Calu3 (cell line): ENCODE results near the gene PLEKHH1. TPM values are rescaled to one million over a fixed set of nuclear protein-coding genes. Genes with fewer than 3 reads are reported as not detected.

Experiments
- BruUV-seq: library from RNA; stranded (reverse); fragments of 400-500 nt; replicated peaks from 2 replicates; lab custom pipeline; 2021; lab: Mats Ljungman, UMichigan
- CTCF ChIA-PET: fragments of 300-600 bp; sonication (Branson Sonifier 250); formaldehyde crosslinking; loops from one replicate; lab custom pipeline; 2022; ENCODE audit warnings: antibody characterized with exemption; lab: Charles Lee
- DNase-seq: peaks from one replicate; pipeline ENCODE4 v3.0.0; 2022
- H3K27ac Mint-ChIP-seq: one replicate; pipeline ENCODE4 v1.8.0; 2022; ENCODE audit warnings: mixed read lengths; ENCODE audit not compliant: unreplicated experiment
- H3K27me3 Mint-ChIP-seq: one replicate; pipeline ENCODE4 v1.8.0; 2022; ENCODE audit warnings: mixed read lengths; ENCODE audit not compliant: unreplicated experiment
- H3K36me3 Mint-ChIP-seq: one replicate; pipeline ENCODE4 v1.8.0; 2022; ENCODE audit warnings: mild to moderate bottlenecking, moderate library complexity, mixed read lengths; ENCODE audit not compliant: insufficient read depth, unreplicated experiment
- H3K4me1 Mint-ChIP-seq: one replicate; pipeline ENCODE4 v1.8.0; 2022; ENCODE audit warnings: mild to moderate bottlenecking, low read depth, mixed read lengths; ENCODE audit not compliant: unreplicated experiment
- H3K4me3 Mint-ChIP-seq: one replicate; pipeline ENCODE4 v1.8.0; 2022; ENCODE audit warnings: mild to moderate bottlenecking, low read depth, moderate library complexity, mixed read lengths; ENCODE audit not compliant: unreplicated experiment
- H3K9me3 Mint-ChIP-seq: one replicate; pipeline ENCODE4 v1.8.0; 2022; ENCODE audit warnings: low read depth, mixed read lengths; ENCODE audit not compliant: unreplicated experiment
- CTCF ChIP-seq: fragments of 200-600 bp; IDR thresholded peaks from one replicate; pipeline ENCODE4 v1.8.0; 2022; ENCODE audit warnings: antibody characterized with exemption; ENCODE audit not compliant: unreplicated experiment
- intact Hi-C: fragments of 100-400 bp; cut with micrococcal nuclease; formaldehyde crosslinking; loops from one replicate; pipeline ENCODE4 v1.10.0; 2022; ENCODE audit not compliant: unreplicated experiment
- total RNA-seq: library from RNA; stranded (reverse); gene quantifications from 2 replicates; pipeline ENCODE4 v1.2.3, GENCODE V29; 2022

The PLEKHH1 gene
- total RNA-seq, 1 experiment from 2014 or later = 11.8 TPM

GRCh38 chr14:67627519-67627918, 94.4 kb downstream of the PLEKHH1 start:
- Mint-ChIP-seq H3K27me3 (no peaks in the 10 kb centered on the region), H3K27ac (no peak overlapping the region), H3K36me3 (no peaks in the 10 kb centered on the region), H3K9me3 (no peaks in the 10 kb centered on the region), H3K4me1 (peaks cover 7% of the 10 kb centered on the region), H3K4me3 (no peak overlapping the region)
- CTCF ChIA-PET = no interaction called here
- no peak for DNase-seq
- intact Hi-C loops = no loop called here
- BruUV-seq = no TSS peak
- no peak for TF ChIP-seq CTCF

GRCh38 chr14:67630186-67630585, 97.1 kb downstream of the PLEKHH1 start:
- Mint-ChIP-seq H3K27ac (no peak overlapping the region), H3K9me3 (no peaks in the 10 kb centered on the region), H3K4me1 (no peaks in the 10 kb centered on the region), H3K36me3 (no peaks in the 10 kb centered on the region), H3K27me3 (no peaks in the 10 kb centered on the region), H3K4me3 (no peak overlapping the region)
- CTCF ChIA-PET = no interaction called here
- no peak for TF ChIP-seq CTCF
- BruUV-seq = no TSS peak
- intact Hi-C loops = no loop called here
- DNase-seq = no peak

- Mint-ChIP-seq H3K4me1 (no peaks in the 10 kb centered on the region), H3K27me3 (no peaks in the 10 kb centered on the region), H3K27ac (no peak overlapping the region), H3K36me3 (no peaks in the 10 kb centered on the region), H3K4me3 (no peak overlapping the region), H3K9me3 (no peaks in the 10 kb centered on the region)
- no peak for TF ChIP-seq CTCF
- intact Hi-C loops = no loop called here
- CTCF ChIA-PET = no interaction called here
- DNase-seq = no peak
- no TSS peak for BruUV-seq
Measured at GRCh38 chr14:67630938-67631337, 97.8 kb downstream of the PLEKHH1 start.

- H3K4me1 Mint-ChIP-seq = no peaks in the 10 kb centered on the region
- CTCF ChIA-PET = no interaction called here
- no peak overlapping the region for H3K4me3 Mint-ChIP-seq
- H3K27me3 Mint-ChIP-seq = no peaks in the 10 kb centered on the region
- intact Hi-C loops = no loop called here
- DNase-seq = no peak
- no TSS peak for BruUV-seq
- no peak for TF ChIP-seq CTCF
- H3K9me3 Mint-ChIP-seq = no peaks in the 10 kb centered on the region
- no peak overlapping the region for H3K27ac Mint-ChIP-seq
- H3K36me3 Mint-ChIP-seq = no peaks in the 10 kb centered on the region
Measured at GRCh38 chr14:67633451-67634147, 100.5 kb downstream of the PLEKHH1 start.
